Fibroblast of pulmonary artery (primary cell): Measurements from ENCODE around the gene CPT1C.
A peak's percentile ranks its signal among the peaks of the same experiment; 100 is the strongest.

Experiments used
- DNase-seq: peaks from one replicate; pipeline ENCODE4 v3.0.0-alpha.2; 2010; ENCODE audit warnings: low read depth
- H3K4me3 ChIP-seq: replicated peaks from 2 replicates; pipeline ENCODE4 v1.5.1; 2011; ENCODE audit warnings: low read depth, mild to moderate bottlenecking, control low read depth, low read length, moderate library complexity
- TF ChIP-seq, protein P1 (sequence below): IDR thresholded peaks from 2 replicates; pipeline ENCODE4 v1.5.1; 2011; ENCODE audit warnings: mild to moderate bottlenecking, control low read depth, low read length, inconsistent platforms; ENCODE audit errors: missing control alignments

The CPT1C gene

DNA sequence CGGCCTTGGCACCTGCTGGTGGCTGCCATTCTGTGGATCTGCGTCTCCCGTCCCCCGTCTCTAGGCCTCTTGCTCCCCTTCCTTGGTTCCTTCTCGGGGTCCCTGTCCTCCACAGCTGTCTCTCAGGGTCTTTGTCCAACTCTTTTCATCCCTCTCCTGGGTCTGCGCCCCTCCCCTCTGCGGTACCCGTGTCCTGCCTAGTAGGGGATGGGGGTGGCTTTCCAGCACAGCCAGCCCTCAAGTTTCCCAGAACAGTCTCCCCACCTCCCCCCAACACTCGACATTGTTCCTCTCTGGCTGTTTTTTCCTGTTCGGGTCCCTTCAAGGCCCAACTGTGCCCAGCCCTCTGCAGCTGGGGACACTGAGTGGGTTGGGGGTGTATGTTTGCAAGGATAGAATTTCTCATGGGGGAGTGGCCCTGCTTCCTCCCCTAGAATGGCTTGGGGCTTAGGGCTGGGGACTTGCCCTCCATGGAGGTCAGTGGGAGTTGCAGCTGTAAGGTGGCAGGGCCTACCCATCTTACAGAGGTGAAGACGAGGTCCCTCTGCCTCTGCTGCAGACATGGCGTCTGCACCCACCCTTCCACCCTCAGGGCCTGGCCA, 2.3 kb upstream of the CPT1C start:
- H3K4me3 ChIP-seq, result no peak overlapping the region
- TF ChIP-seq, protein P1, sequence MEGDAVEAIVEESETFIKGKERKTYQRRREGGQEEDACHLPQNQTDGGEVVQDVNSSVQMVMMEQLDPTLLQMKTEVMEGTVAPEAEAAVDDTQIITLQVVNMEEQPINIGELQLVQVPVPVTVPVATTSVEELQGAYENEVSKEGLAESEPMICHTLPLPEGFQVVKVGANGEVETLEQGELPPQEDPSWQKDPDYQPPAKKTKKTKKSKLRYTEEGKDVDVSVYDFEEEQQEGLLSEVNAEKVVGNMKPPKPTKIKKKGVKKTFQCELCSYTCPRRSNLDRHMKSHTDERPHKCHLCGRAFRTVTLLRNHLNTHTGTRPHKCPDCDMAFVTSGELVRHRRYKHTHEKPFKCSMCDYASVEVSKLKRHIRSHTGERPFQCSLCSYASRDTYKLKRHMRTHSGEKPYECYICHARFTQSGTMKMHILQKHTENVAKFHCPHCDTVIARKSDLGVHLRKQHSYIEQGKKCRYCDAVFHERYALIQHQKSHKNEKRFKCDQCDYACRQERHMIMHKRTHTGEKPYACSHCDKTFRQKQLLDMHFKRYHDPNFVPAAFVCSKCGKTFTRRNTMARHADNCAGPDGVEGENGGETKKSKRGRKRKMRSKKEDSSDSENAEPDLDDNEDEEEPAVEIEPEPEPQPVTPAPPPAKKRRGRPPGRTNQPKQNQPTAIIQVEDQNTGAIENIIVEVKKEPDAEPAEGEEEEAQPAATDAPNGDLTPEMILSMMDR, result no peak

DNA sequence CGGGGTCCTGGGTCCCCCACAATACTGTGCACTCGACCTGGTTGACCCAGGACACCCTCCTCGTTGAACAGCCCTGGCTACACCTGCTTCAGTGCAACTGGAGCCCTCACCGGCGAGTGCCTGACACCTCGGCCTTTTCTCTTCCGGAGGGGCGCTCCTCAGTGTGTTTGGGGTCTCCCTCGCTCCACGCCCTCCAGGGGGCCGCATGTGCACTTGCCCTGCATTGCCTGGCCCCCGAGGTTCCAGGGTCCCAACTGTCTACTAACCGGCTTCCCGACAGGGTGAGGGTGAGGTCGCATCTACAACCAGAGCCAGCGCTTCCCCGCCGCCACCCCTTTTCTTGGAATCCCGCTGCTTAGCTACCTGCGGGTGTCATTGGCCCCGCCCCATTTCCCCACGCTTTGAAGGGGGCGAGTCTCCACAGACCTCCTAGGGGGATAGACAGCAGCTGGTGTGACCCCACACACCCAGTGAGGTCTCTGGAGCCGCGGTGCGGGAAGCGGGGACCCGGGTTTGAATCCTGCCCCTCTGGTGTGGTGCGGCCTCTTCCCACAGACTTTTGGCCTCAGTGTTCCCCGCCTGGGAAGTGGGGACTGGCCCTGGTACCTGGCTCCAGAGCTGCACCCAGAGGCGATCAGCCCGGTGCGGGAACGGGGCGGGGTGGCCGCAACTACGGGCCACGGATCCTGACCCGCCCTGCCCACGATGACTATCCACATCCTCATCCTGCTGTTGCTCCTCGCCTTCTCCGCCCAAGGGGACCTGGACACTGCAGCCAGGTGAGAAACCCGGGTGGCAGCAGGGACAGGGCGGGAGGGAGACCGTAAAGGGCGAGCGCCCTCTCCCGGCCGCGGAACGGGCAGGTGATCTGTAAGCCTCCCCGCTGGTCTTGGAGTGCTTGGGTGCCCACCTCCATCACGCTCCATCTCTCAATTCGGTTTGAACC, 1.5 kb upstream of the CPT1C start, which contains the start of gene ADM5:
Gene ADM5 (plus strand): TSS at position 462 of the 946 bp plus-strand sequence. CDS start 244 bp downstream, at position 706.
- H3K4me3 ChIP-seq, result peak within 1 kb of the TSS; percentile 55
- TF ChIP-seq, protein P1, result peak; percentile 41
- no peak for DNase-seq

More for the DNA sequence above, 2.3 kb upstream of the CPT1C start:
- no peak for DNase-seq

GRCh38 chr19:49690079-49690655, 749 bp upstream of the CPT1C start:
- TF ChIP-seq, protein P1, result no peak
- no peak for DNase-seq
- H3K4me3 ChIP-seq, result peak overlapping the region; percentile 55

DNA sequence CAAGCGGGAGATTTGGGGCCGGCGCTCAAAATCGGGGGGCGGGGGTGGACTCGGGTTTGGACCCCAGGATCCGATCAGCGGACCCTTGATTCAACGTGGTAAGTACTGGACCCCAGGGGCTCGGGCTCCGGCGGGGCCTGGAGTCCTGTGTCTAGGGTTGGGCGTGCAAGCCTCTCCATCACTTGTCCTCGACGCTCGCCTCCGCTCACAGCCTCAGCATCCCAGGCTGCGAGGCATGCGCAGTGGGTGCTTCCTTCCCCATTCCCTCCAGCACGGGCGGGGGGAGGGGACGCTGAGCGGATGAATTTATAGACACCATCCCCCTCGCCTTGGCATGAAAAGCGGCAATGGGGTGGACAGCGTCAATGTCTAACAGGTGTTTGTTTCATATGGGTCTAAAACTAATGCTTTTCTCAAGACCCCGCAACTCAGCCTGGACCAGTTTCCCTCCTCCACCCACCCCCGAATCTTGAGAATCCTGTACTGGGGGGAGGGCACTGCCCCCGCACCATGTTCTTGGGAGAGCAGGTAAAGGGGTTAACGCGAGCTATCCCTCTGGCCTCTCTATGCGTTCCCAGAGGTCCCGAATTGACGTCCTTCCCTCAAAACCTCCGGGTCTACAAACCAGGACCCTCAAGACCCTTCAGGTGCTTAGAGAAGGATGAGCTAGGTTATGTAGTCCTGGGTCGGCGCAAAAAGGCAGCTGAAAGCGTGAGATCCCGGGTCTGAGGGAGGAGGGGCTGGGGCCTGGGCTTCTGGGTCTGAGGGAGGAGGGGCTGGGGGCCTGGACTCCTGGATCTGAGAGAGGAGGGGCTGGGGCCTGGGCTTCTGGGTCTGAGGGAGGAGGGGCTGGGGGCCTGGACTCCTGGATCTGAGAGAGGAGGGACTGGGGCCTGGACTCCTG, 579 bp downstream of the CPT1C start:
- peak; percentile 75 for DNase-seq
- H3K4me3 ChIP-seq, result peak overlapping the region; percentile 55
- TF ChIP-seq, protein P1, result no peak

GRCh38 chr19:49692147-49692506, 1.2 kb downstream of the CPT1C start:
- TF ChIP-seq, protein P1, result no peak
- H3K4me3 ChIP-seq, result no peak overlapping the region
- DNase-seq, result no peak

DNA sequence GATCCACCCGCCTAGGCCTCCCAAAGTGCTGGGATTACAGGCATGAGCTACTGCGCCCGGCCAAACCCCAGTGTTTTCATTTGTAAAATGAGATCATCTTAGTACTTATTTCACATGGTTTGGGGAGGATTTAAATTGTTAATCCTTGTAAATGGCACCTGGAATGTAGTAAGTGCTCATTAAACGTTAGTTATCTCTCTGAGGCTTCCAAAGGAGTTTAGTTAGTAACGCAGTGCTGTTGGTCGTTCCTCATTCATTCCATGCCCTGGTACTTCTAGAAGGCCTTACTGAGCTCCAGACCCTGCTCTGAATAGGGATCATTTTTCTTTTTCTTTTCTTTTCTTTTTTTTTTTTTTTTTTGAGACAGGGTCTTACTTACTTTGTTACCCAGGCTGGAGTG, 5.2 kb downstream of the CPT1C start:
- TF ChIP-seq, protein P1, result no peak
- no peak overlapping the region for H3K4me3 ChIP-seq
- no peak for DNase-seq
